WERI-Rb-1 (cell line): Measurements from ENCODE around the gene N4BP2L2.

ENCODE experiments used
- DNase-seq: peaks from one replicate; pipeline ENCODE4 v3.0.0-alpha.2; 2020
- H3K27ac ChIP-seq: fragments of 250-450 bp; sonication (Bioruptor Pico); 2 replicates; pipeline ENCODE4 v1.5.1; 2020; ENCODE audit warnings: mild to moderate bottlenecking, moderate library complexity
- H3K27me3 ChIP-seq: fragments of 250-450 bp; sonication (Bioruptor Pico); 2 replicates; pipeline ENCODE4 v1.5.1; 2021; ENCODE audit warnings: mild to moderate bottlenecking, low read depth, moderate library complexity; ENCODE audit not compliant: insufficient read depth, severe bottlenecking
- H3K36me3 ChIP-seq: fragments of 250-450 bp; sonication (Bioruptor Pico); 2 replicates; pipeline ENCODE4 v1.5.1; 2020; ENCODE audit warnings: mild to moderate bottlenecking, moderate library complexity
- H3K4me3 ChIP-seq: 2 replicates; pipeline ENCODE4 v1.5.1; 2011; ENCODE audit warnings: low read depth, mild to moderate bottlenecking, control low read depth, low read length
- H3K9me3 ChIP-seq: fragments of 250-450 bp; sonication (Bioruptor Pico); 2 replicates; pipeline ENCODE4 v1.5.1; 2021; ENCODE audit warnings: mild to moderate bottlenecking, moderate library complexity; ENCODE audit not compliant: severe bottlenecking
- CTCF ChIP-seq: IDR thresholded peaks from 2 replicates; pipeline ENCODE4 v1.5.1; 2011; ENCODE audit warnings: low read depth, mild to moderate bottlenecking, control low read depth, inconsistent platforms, low read length

Gene N4BP2L2

GRCh38 chr13:32426990-32427851, 111.4 kb downstream of the N4BP2L2 start:
- peak overlapping the region; percentile 47; the same call in 1 of the 2 replicates for H3K27ac ChIP-seq
- DNase-seq = peak; percentile 28
- no peaks in the 10 kb centered on the region for H3K36me3 ChIP-seq
- no peak for TF ChIP-seq CTCF
- H3K4me3 ChIP-seq = peak overlapping the region; percentile 89
- no peaks in the 10 kb centered on the region for H3K9me3 ChIP-seq
- no peaks in the 10 kb centered on the region for H3K27me3 ChIP-seq

GRCh38 chr13:32426191-32426989, 112.2 kb downstream of the N4BP2L2 start:
- Histone ChIP-seq H3K4me3 (peak overlapping the region; percentile 89), H3K36me3 (no peaks in the 10 kb centered on the region), H3K27ac (no peak overlapping the region), H3K27me3 (no peaks in the 10 kb centered on the region), H3K9me3 (no peaks in the 10 kb centered on the region)
- no peak for DNase-seq
- no peak for TF ChIP-seq CTCF

GRCh38 chr13:32425158-32425557, 113.4 kb downstream of the N4BP2L2 start:
- Histone ChIP-seq H3K4me3 (no peak overlapping the region), H3K27ac (no peak overlapping the region), H3K36me3 (no peaks in the 10 kb centered on the region), H3K27me3 (no peaks in the 10 kb centered on the region), H3K9me3 (no peaks in the 10 kb centered on the region)
- no peak for TF ChIP-seq CTCF
- no peak for DNase-seq

- DNase-seq = no peak
- no peaks in the 10 kb centered on the region for H3K27me3 ChIP-seq
- H3K4me3 ChIP-seq = no peak overlapping the region
- H3K9me3 ChIP-seq = no peaks in the 10 kb centered on the region
- TF ChIP-seq CTCF = no peak
- H3K36me3 ChIP-seq = no peaks in the 10 kb centered on the region
- H3K27ac ChIP-seq = no peak overlapping the region
These were observed 115.0 kb downstream of the N4BP2L2 start for GRCh38 chr13:32423592-32423991.

GRCh38 chr13:32419862-32420261, 118.7 kb downstream of the N4BP2L2 start:
- Histone ChIP-seq H3K9me3 (no peaks in the 10 kb centered on the region), H3K4me3 (no peak overlapping the region), H3K27me3 (no peaks in the 10 kb centered on the region), H3K27ac (no peak overlapping the region), H3K36me3 (no peaks in the 10 kb centered on the region)
- no peak for TF ChIP-seq CTCF
- DNase-seq = no peak
